Fibroblast of the aortic adventitia (primary cell): ENCODE data around the gene SLC25A10. TPM values are rescaled to one million over a fixed set of nuclear protein-coding genes. Genes with fewer than 3 reads are reported as not detected.
A peak's percentile ranks its signal among the peaks of the same experiment; 100 is the strongest.

Experiments used
- DNase-seq: peaks from one replicate; pipeline ENCODE4 v3.0.0-alpha.2; 2010; ENCODE audit warnings: low read depth
- H3K4me3 ChIP-seq: 2 replicates; pipeline ENCODE4 v1.5.1; 2011; ENCODE audit warnings: low read depth, mild to moderate bottlenecking, control low read depth, low read length, moderate library complexity
- CTCF ChIP-seq: IDR thresholded peaks from 2 replicates; pipeline ENCODE4 v1.5.1; 2011; ENCODE audit warnings: mild to moderate bottlenecking, low read length, control low read depth, inconsistent platforms; ENCODE audit not compliant: insufficient read depth
- total RNA-seq: library from RNA; depleted of rRNA; stranded (reverse); fragments of >200 nt; gene quantifications from 2 replicates; pipeline ENCODE4 v1.2.3, GENCODE V29; 2012; ENCODE audit warnings: low replicate concordance

SLC25A10 gene
- total RNA-seq, 1 donor: 19.3 TPM

- TF ChIP-seq CTCF: no peak
- H3K4me3 ChIP-seq: no peak overlapping the region
- DNase-seq: no peak
These were observed 30.4 kb upstream of the SLC25A10 start for GRCh38 chr17:81681672-81682071.

DNA sequence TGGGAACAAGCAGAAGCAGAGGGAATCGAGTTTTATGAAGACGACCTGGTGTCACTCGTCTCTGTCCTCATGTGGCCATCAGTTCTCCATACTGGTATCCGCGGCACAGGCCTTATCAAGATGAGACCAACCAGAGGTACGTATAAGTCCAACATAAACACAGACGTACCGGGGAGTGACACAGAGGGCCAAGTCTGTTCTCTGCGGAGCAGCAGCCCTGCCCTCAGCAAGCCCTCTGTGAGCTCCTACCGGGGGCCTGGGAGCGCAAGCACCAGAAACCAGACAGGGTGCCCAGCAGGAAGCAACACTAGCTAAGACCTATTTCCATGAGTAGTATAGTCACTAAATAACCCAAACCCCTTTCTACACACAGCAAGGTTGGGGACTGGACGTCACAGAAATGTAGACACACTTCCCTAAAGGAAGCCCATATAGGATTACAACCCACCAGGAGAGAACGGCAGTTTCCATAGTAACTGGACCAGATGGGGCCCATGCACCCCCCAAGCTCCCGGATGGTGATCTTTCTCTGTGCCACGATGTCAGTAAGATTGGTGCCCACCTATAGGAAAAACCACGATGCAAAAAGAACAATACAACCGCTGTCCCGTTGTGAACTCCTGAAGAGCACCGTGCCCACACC is 29.4 kb upstream of the SLC25A10 start:
- H3K4me3 ChIP-seq: peak overlapping the region; percentile 91
- DNase-seq: peak; percentile 11
- TF ChIP-seq CTCF: no peak

GRCh38 chr17:81683208-81683583 is 28.9 kb upstream of the SLC25A10 start:
- no peak for DNase-seq
- peak overlapping the region; percentile 91 for H3K4me3 ChIP-seq
- TF ChIP-seq CTCF: no peak

DNA sequence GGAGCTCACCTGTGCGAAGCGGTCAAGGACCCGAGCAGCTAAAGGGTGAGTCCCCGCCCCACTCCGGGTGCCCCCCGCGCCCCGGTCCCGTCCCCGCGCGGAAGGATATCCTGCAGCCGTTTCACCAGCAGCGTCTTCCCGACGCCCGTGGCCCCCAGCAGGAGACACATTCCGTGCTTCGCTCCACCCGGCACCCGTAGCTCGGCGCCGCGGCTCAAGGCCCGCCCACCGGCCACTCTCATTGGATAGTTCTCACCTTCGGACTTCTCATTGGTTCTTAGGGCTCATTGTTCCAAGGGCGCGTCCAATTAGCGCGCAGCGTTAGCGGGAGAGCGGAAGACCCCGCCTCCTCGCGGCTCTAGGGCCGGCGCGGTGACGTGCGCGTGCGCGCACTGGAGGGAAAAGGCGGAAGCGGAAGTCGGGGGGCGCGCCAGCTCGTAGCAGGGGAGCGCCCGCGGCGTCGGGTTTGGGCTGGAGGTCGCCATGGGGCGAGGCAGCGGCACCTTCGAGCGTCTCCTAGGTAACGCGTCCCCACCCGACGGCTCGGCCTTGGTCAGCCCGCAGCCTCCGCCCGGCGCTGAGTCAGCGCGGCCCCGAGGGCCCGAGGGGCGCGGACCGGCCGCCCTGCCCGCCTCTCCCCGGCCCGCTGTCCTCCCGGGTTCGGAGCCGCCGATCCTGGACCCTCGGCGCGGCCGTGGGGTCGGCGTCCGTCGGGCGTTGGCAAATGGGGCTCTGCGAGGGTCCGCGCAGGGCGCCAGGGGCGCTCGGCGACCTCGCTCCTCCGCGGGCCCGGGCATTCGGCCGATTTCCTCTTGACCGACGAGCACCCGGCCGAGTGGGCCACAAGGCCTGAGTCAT is 28.3 kb upstream of the SLC25A10 start, which contains the start of the genes ARL16 and HGS:
Gene ARL16, minus strand, starts transcription at position 214 of the 858 bp plus-strand sequence. Its CDS starts 44 bp downstream, at position 170.
Gene HGS, plus strand, starts transcription at position 428 of the 858 bp plus-strand sequence. Its CDS starts 56 bp downstream, at position 484.
- peak; percentile 99 for DNase-seq

DNA sequence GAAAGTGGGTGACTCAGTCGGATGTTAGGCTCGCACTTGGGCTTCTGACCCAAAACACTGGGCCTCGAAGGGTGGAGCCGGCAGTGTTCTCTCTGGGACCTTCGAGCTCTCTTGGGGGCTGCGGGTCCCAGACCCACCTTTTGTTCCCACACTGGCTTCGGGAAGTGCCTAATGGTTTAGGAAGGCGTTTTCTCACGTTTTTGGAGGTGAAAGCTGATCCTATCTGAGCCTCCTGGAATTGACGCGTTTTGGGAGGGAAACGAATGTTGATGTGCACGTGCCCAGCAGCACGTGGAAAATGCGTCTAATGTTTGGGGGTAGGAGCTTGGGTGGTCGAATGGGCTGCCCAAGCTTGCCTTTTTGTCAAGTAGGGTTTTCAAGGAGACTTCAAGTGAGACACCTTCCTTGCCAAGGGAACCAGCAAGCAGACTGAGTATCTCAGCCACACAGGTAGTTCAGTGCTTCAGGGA is 27.6 kb upstream of the SLC25A10 start:
- H3K4me3 ChIP-seq: peak overlapping the region; percentile 85
- peak; percentile 81 for DNase-seq
- TF ChIP-seq CTCF: no peak

More for the DNA sequence above, 28.3 kb upstream of the SLC25A10 start, which contains the start of the genes ARL16 and HGS:
- no peak for TF ChIP-seq CTCF
- peak within 1 kb of the TSS; percentile 91 for H3K4me3 ChIP-seq

- no peak for TF ChIP-seq CTCF
- peak; percentile 41 for DNase-seq
- H3K4me3 ChIP-seq: peak overlapping the region; percentile 85
These were observed 27.0 kb upstream of the SLC25A10 start for GRCh38 chr17:81685108-81685507.
